Bronchial epithelial cell (primary cell): ENCODE data around the gene HSD17B2. TPM values are rescaled to one million over a fixed set of nuclear protein-coding genes. Genes with fewer than 3 reads are reported as not detected.
A peak's percentile ranks its signal among the peaks of the same experiment; 100 is the strongest.
"Not testable (repeated sequence)": the region's sequence is repeated elsewhere in the genome, so short reads cannot be mapped to it uniquely, and the experiment has no call there.

Source experiments
- DNase-seq: peaks from one replicate; pipeline ENCODE4 v3.0.0-alpha.2; 2010; ENCODE audit warnings: low read depth
- FAIRE-seq: peaks from 2 replicates; lab custom pipeline; 2011; peaks lifted over from hg19 to GRCh38; lab: Jason Lieb, UNC
- H3K27me3 ChIP-seq: 2 replicates; pipeline ENCODE4 v1.5.1; 2011; ENCODE audit warnings: low read length; ENCODE audit not compliant: control insufficient read depth, insufficient read depth
- H3K36me3 ChIP-seq: 2 replicates; pipeline ENCODE4 v1.5.1; 2011; ENCODE audit warnings: low read length; ENCODE audit not compliant: control insufficient read depth, insufficient read depth
- H3K4me3 ChIP-seq: 2 replicates; pipeline ENCODE4 v1.5.1; 2011; ENCODE audit warnings: mild to moderate bottlenecking, low read depth, low read length, control low read depth
- CTCF ChIP-seq: IDR thresholded peaks from 2 replicates; pipeline ENCODE4 v1.5.1; 2011; ENCODE audit warnings: mild to moderate bottlenecking, moderate library complexity, low read length, control low read depth, inconsistent platforms; ENCODE audit not compliant: insufficient read depth, severe bottlenecking
- total RNA-seq: library from RNA; depleted of rRNA; stranded (reverse); fragments of >200 nt; gene quantifications from 2 replicates; pipeline ENCODE4 v1.2.1, GENCODE V29; 2014

Gene HSD17B2
- total RNA-seq, 1 donor from 2014 or later: 63.7 TPM

DNA sequence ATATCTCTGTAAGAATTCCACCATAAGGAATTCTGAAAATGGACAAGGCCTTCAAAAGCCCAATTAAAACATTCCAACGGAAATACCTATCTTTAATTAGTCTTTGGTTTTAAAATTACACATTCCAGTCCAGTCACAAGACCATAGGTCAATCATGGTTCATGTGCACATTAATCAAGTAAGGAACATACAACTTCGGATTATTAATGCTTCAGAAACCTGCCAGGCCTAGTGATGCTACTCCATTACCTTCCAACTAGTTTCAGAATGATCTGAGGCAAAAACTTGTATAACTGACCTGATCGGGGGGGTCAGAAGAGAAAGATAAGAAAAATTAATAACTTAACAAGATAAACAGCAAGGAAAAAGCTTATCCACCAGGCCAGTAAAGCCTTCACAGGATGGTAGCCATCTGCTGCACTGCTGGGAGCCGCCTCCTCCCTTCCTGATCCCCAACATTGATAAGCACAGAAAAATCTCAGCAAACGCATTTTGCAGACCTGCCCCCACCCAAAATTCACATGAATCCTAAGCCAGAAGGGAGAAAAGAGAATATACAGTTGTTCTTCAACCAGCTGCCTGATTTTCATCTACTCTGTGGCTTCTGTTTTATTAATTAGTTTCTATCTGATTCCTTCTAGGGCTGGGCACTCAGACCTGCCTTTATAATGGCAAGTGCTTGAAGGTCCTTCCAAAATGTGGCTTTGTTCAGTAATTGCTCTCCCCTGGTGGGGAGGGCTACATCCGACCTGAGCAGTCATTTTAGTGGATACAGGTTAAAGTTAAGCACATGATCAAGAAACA lies 29.8 kb upstream of the HSD17B2 start:
- no peak overlapping the region for H3K4me3 ChIP-seq
- FAIRE-seq (no peak), DNase-seq (no peak)
- H3K36me3 ChIP-seq: peaks cover 10% of the 10 kb centered on the region
- H3K27me3 ChIP-seq: no peaks in the 10 kb centered on the region
- no peak for TF ChIP-seq CTCF

DNA sequence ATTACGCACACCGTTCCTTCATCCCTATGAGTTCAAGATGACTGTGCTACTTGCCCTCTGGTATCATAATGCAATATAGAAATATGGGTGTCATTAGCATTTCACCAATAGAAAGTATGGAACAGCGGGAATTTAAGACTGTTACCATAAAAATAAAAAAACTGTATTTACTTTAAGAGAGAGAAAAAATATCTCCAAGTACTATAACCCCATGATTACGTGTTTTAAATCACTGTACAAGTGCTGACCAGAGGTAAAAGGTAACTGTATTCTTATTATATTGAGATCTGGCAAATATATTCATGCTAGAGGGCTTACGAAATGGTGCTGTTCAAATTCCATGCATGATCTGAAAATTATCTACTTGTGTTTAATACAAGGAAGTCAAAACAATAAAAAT lies 29.0 kb upstream of the HSD17B2 start:
- Histone ChIP-seq H3K4me3 (no peak overlapping the region), H3K27me3 (no peaks in the 10 kb centered on the region), H3K36me3 (peaks cover 8% of the 10 kb centered on the region)
- FAIRE-seq (no peak), DNase-seq (no peak)
- TF ChIP-seq CTCF: no peak

GRCh38 chr16:82007189-82007588 lies 27.9 kb upstream of the HSD17B2 start:
- DNase-seq (no peak), FAIRE-seq (no peak)
- Histone ChIP-seq H3K4me3 (no peak overlapping the region), H3K36me3 (peaks cover 8% of the 10 kb centered on the region), H3K27me3 (no peaks in the 10 kb centered on the region)
- TF ChIP-seq CTCF: no peak

DNA sequence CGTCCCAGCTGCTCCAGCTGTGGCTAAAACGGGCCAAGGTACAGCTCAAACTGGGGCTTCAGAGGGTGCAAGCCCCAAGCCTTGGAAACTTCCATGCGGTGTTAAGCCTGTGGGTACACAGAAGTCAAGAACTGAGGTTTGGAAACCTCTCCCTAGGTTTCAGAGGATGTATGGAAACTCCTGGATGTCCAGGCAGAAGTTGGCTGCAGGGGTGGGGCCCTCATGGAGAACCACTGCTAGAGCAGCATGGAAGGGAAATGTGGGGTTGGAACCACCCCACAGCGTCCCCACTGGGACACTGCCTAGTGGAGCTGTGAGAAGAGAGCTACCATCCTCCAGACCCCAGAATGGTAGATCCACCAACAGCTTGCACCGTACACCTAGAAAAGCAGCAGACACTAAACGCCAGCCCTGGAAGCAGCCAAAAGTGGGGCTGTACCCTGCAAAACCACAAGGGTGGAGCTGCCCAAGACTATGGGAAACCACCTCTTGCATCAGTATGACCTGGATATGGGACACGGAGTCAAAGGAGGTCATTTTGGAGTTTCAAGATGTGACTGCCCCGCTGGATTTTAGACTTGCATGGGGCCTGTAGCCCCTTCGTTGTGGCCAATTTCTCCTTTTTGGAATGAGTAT lies 26.0 kb upstream of the HSD17B2 start:
- DNase-seq (no peak), FAIRE-seq (no peak)
- Histone ChIP-seq H3K27me3 (no peaks in the 10 kb centered on the region), H3K36me3 (peaks cover 7% of the 10 kb centered on the region), H3K4me3 (no peak overlapping the region)
- TF ChIP-seq CTCF: no peak

DNA sequence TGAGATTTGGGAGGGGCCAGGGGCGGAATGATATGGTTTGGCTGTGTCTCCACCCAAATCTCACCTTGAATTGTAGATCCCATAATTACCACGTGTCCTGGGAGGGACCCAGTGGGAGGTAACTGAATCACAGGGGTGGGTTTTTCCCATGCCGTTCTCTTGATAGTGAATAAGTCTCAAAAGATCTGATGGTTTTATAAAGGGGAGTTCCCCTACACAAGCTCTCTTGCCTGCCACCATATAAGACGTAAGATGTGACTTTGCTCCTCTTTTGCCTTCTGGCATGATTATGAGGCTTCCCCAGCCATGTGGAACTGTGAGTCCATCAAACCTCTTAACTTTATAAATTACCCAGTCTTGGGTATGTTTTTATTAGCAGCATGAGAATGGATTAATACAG lies 25.3 kb upstream of the HSD17B2 start:
- not testable (repeated sequence) for H3K27me3 ChIP-seq, DNase-seq, H3K36me3 ChIP-seq, H3K4me3 ChIP-seq, FAIRE-seq

DNA sequence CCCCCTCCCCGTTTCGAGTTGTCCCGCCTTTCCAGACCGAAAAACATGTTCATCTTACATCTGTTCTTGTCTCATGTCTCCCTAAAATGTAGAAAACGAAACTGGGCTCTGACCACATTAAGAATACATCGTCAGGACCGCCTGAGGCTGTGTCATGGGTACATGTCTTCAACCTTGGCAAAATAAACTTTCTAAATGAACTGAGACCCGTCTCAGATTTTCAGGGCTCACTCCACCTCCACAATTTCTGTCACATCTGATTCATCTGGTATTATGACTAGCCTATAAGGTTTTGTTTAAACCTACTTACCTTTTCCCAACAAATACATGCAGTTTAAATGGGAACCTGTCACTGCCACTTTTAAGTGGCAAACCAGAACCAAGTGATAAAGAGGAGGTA lies 24.4 kb upstream of the HSD17B2 start:
- FAIRE-seq (no peak), DNase-seq (no peak)
- Histone ChIP-seq H3K4me3 (peak overlapping the region; percentile 79), H3K27me3 (no peaks in the 10 kb centered on the region), H3K36me3 (peaks cover 5% of the 10 kb centered on the region)
- no peak for TF ChIP-seq CTCF
